ENCODE measurements around the gene STX5. TPM values are rescaled to one million over a fixed set of nuclear protein-coding genes. Genes with fewer than 3 reads are reported as not detected.

STX5 gene
- total RNA-seq, 1 experiment from 2014 or later = 24.0 TPM

GRCh38 chr11:62816557-62816956 is 15.3 kb downstream of the STX5 start:
- Histone ChIP-seq H3K36me3 (replicated peaks; ENCODE audit: control insufficient read depth, insufficient read depth, low read length) (peaks cover 4% of the 10 kb centered on the region; the same call in 1 of the 2 replicates), H3K4me3 (ENCODE audit: insufficient read depth, low read depth, low read length) (no peak overlapping the region), H3K27me3 (ENCODE audit: control insufficient read depth, insufficient read depth, low read length) (no peaks in the 10 kb centered on the region)
- no peak for DNase-seq

GRCh38 chr11:62811659-62812058 is 20.2 kb downstream of the STX5 start:
- no peaks in the 10 kb centered on the region for H3K36me3 ChIP-seq (replicated peaks; ENCODE audit: control insufficient read depth, insufficient read depth, low read length)
- no peak overlapping the region for H3K4me3 ChIP-seq (ENCODE audit: insufficient read depth, low read depth, low read length)
- H3K27me3 ChIP-seq (ENCODE audit: control insufficient read depth, insufficient read depth, low read length) = no peaks in the 10 kb centered on the region
- DNase-seq = no peak

DNA sequence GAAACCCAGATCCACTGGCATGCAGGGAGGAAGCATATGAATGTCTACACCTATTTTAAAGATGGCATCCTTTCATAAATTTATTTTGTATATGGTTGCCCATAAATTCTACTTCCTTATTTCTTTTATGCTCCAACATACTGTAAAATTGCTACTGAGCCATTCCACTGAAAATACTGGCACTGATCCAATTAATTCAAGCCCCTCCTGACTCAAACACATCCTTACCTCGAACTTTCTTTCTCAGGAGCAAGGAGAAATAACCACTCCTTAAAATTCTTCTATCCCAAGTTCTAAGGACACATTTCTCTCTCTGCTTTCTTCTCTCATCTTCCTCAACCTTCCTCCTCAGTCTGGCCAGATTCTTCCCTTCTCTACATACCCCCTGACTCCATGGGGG is 21.1 kb downstream of the STX5 start:
- DNase-seq = no peak
- H3K4me3 ChIP-seq (ENCODE audit: insufficient read depth, low read depth, low read length) = no peak overlapping the region
- no peaks in the 10 kb centered on the region for H3K36me3 ChIP-seq (replicated peaks; ENCODE audit: control insufficient read depth, insufficient read depth, low read length)
- H3K27me3 ChIP-seq (ENCODE audit: control insufficient read depth, insufficient read depth, low read length) = no peaks in the 10 kb centered on the region

DNA sequence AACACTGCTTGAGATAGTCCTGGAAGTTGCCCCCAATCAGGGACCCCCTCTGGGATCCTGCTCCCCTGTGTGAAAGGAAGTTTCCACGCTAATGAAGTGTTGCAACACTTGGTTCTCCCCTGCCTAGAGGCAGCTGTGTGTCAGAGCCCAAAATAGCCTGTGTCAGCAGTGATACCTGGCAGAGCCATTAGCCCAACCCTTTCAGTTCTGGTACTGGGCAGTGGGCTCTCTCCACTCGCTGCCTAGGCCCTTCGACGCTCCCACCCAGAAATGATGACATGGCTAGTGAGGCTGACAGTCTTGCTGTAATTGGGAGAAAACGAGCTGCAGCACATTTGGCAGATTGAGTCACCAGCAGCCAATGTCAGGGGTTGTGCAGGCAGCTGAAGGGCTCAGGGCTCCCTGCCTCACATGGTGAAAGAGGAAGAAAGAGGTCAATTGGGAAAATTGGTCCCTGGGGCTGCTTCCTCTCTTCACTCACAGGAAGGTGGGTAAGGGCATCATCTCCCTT is 25.2 kb downstream of the STX5 start:
- H3K36me3 ChIP-seq (replicated peaks; ENCODE audit: control insufficient read depth, insufficient read depth, low read length) = peaks cover 11% of the 10 kb centered on the region
- DNase-seq = no peak
- H3K27me3 ChIP-seq (ENCODE audit: control insufficient read depth, insufficient read depth, low read length) = no peaks in the 10 kb centered on the region
- H3K4me3 ChIP-seq (ENCODE audit: insufficient read depth, low read depth, low read length) = no peak overlapping the region

DNA sequence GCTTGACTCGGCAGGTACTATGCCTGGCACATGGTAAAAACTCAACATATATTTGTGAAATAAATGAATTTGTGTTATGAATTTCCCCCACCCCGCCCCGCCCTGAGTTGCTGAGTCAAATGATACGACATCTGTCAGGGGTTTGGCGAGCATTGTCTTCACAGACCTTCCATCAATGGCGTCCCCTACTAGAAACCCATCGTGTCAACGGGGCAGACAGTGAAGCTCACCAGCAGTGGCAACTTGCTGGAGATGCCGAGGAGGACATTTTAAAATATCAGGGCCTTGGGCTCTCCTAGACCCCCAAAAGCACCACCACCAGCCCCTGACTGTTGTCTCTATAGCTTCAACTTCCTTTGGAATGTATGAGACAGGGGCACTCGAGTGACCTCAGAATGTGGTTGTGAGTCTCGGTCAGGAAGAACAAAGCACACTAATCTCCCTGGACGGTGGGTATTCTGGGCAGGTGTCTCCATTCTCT is 25.9 kb downstream of the STX5 start:
- Histone ChIP-seq H3K36me3 (replicated peaks; ENCODE audit: control insufficient read depth, insufficient read depth, low read length) (peaks cover 17% of the 10 kb centered on the region), H3K4me3 (ENCODE audit: insufficient read depth, low read depth, low read length) (peak overlapping the region; percentile 78), H3K27me3 (ENCODE audit: control insufficient read depth, insufficient read depth, low read length) (no peaks in the 10 kb centered on the region)
- DNase-seq = peak; percentile 54

DNA sequence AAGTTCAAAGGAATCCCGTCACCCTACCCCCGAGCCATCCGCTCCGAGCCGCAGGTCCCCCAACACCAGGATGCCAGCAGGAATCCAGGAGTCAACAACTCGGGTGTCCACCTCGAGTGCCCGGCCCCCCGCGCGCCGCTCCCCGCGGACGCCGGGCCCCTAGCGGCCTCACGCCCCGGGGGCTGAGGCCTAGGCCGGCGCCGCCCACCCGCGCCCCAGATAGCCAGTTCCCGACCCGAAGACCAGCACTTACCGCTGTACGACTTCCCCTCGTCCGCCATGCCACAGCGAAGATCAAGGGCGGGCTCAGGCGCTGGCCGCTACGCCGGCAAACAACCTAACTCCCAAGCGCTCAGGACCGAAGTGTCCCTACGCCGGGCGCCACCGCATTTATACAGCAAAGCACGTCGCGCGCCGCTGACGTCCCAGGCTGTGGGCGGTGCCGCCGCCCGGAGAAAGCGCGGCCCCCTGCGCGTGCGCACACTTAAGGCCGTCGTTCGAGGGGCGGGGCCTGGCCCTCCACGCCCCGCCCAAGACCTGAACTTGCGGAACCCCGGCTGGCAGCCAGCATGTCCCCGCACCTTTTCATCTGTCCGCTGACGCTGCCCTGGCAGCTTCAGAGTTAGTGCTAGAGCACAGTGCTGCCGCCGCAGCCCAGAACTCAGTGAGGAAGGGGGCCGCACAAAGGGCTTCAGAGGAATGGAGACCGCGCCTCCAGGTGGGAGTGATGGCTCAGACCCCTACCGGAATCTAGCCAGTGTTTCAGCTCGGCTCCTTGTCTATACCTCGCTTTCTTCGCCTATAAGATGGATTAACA is 26.6 kb downstream of the STX5 start, which contains the start of gene NXF1:
TSS of gene NXF1 (minus strand) at position 365 of the 817 bp plus-strand sequence. CDS start at position 281, 84 bp downstream.
- DNase-seq = peak; percentile 99
- H3K4me3 ChIP-seq (ENCODE audit: insufficient read depth, low read depth, low read length) = peak within 1 kb of the TSS; percentile 78
- no peaks in the 10 kb centered on the region for H3K27me3 ChIP-seq (ENCODE audit: control insufficient read depth, insufficient read depth, low read length)
- peaks cover 22% of the 10 kb centered on the region for H3K36me3 ChIP-seq (replicated peaks; ENCODE audit: control insufficient read depth, insufficient read depth, low read length)

DNA sequence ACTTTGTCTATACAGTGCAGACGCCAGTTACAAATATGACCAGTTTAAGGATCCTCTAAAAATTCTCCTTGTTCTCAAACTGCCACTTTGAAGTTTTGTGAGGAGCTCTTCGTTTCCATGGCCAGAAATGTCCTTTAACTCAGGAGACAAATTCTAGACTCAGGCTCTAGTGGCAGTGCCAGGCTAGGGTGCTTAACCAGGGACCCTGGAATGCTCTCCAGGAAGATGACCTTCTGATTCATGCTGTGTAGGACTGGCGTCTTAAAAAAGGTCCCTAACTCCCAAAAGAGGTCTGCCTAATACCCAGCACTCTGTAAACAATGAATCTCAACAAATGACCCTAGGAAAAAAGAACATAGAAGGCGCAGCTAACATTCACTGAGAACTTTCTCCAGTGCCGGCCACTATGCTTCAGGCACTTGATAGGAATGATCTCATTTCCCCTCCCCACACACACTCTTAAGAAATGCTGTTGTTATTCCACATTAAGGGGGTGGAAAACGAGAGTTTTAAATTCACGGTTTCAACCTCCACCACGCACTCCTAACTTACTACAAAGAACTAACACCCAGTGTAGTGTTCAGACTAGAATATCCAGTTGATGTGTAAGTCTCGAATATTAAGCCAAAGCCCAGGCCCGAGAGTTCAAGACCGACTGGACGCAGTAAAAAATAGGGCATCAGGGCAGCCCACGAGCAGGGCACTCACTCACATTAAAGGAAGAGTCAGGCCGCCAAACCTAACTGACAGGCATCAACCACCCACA is 27.4 kb downstream of the STX5 start:
- Histone ChIP-seq H3K36me3 (replicated peaks; ENCODE audit: control insufficient read depth, insufficient read depth, low read length) (peaks cover 29% of the 10 kb centered on the region), H3K4me3 (ENCODE audit: insufficient read depth, low read depth, low read length) (peak overlapping the region; percentile 78), H3K27me3 (ENCODE audit: control insufficient read depth, insufficient read depth, low read length) (no peaks in the 10 kb centered on the region)
- no peak for DNase-seq

DNA sequence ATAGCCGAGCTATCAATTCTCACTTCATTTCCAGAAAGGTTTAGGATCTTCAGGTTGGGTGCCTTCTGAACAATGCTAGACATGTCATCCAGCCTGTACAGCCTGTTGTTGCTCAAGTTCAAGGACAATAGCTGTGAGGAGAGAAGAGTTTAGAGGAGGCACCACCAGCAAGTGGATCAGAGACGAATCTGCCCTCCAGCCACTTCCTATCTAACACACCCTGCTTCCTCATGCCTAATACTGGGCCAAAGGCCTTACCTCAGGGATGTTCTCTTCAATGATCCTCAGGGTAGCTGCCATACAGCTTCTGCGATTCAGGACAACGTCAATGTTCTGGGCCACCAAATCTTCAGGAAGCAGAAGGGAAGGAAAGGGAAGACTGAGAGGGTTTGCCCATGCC is 30.8 kb downstream of the STX5 start:
- no peaks in the 10 kb centered on the region for H3K27me3 ChIP-seq (ENCODE audit: control insufficient read depth, insufficient read depth, low read length)
- no peak for DNase-seq
- no peak overlapping the region for H3K4me3 ChIP-seq (ENCODE audit: insufficient read depth, low read depth, low read length)
- peaks cover 44% of the 10 kb centered on the region for H3K36me3 ChIP-seq (replicated peaks; ENCODE audit: control insufficient read depth, insufficient read depth, low read length)

GRCh38 chr11:62799486-62799885 is 32.4 kb downstream of the STX5 start:
- H3K36me3 ChIP-seq (replicated peaks; ENCODE audit: control insufficient read depth, insufficient read depth, low read length) = peaks cover 55% of the 10 kb centered on the region
- no peak for DNase-seq
- no peak overlapping the region for H3K4me3 ChIP-seq (ENCODE audit: insufficient read depth, low read depth, low read length)
- H3K27me3 ChIP-seq (ENCODE audit: control insufficient read depth, insufficient read depth, low read length) = no peaks in the 10 kb centered on the region

DNA sequence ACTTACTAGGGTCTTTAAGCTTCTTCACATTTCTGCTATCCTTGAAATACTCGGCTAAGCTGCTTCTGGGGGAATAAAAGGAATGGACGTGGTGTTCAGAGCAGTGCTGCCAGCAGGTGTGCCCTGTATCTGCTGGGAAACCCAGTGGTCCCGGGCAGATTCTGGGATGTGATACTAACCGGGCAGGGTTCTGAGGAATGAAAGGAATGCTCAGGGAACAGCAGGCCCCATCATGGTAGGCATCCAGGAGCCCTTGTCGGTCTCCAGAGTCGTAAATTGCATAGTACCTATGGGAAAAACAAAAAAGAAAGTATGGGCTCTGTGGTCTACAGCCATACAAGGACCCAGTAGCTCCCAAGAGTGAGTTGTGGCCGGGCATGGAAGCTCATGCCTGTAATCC is 35.6 kb downstream of the STX5 start:
- DNase-seq = no peak
- H3K4me3 ChIP-seq (ENCODE audit: insufficient read depth, low read depth, low read length) = no peak overlapping the region
- no peaks in the 10 kb centered on the region for H3K27me3 ChIP-seq (ENCODE audit: control insufficient read depth, insufficient read depth, low read length)
- H3K36me3 ChIP-seq (replicated peaks; ENCODE audit: control insufficient read depth, insufficient read depth, low read length) = peaks cover 50% of the 10 kb centered on the region

GRCh38 chr11:62794201-62794775 is 37.6 kb downstream of the STX5 start:
- H3K4me3 ChIP-seq (ENCODE audit: insufficient read depth, low read depth, low read length) = no peak overlapping the region
- H3K36me3 ChIP-seq (replicated peaks; ENCODE audit: control insufficient read depth, insufficient read depth, low read length) = peaks cover 39% of the 10 kb centered on the region
- no peaks in the 10 kb centered on the region for H3K27me3 ChIP-seq (ENCODE audit: control insufficient read depth, insufficient read depth, low read length)
- no peak for DNase-seq

DNA sequence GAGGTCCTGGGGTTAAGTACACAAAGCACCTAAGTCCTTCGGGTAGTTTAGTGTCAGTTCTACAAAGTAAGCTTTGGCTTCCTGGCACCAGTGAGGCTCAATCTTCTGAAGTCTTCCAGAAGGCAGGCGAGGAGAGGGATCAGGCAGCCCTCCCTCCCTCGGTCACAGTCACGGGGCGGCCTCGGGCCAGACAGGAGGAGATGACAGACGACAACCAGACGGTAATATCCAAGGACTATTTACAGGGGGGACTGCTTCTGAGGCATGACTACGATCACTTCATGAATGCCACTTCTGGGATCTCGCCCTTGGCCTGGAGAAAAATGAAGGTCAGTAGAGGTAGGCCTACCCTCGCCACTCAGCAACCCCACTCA is 39.7 kb downstream of the STX5 start:
- Histone ChIP-seq H3K4me3 (ENCODE audit: insufficient read depth, low read depth, low read length) (0 out of 2 replicates have a peak overlapping the region, but pooled peaks have one; percentile 5), H3K27me3 (ENCODE audit: control insufficient read depth, insufficient read depth, low read length) (no peaks in the 10 kb centered on the region), H3K36me3 (replicated peaks; ENCODE audit: control insufficient read depth, insufficient read depth, low read length) (peaks cover 36% of the 10 kb centered on the region)
- peak; percentile 70 for DNase-seq

DNA sequence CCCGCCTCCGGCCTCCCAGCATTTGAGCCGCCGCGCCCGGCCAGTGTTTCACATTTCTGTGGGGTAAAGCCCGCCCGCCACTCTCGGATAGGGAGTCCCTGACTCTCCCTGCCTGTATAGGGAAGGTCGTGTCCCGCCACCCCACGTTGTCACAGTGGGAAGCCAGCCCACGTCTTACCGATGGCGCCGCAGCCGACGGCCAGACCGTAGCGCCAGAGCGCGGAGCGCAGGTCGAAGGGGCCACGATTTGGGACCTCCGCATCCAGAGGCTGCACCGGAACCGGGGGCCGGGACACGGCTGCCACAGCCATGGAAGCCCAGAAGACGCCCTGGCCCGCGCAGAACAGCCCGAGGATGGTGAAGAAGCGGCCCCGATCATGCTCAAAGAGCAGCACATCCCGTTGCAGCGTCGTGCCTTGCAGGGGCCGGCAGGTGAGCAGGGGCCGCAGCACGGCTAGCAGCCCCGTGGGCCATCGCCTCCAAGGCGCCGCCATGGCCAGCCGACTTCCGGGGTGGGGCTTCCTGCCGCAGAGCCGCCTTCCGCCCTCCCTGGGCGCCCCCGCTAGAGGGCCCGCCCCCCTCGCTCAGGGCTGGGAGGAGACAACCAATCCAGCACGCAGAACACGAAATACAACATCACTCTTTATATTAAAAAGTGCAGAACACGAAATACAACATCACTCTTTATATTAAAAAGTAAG is 40.2 kb downstream of the STX5 start, which contains the start of gene TMEM223:
TSS of gene TMEM223 (minus strand) at position 506 of the 701 bp plus-strand sequence. CDS start at position 494, 12 bp downstream.
- H3K27me3 ChIP-seq (ENCODE audit: control insufficient read depth, insufficient read depth, low read length) = no peaks in the 10 kb centered on the region
- peak; percentile 97 for DNase-seq
- H3K36me3 ChIP-seq (replicated peaks; ENCODE audit: control insufficient read depth, insufficient read depth, low read length) = peaks cover 33% of the 10 kb centered on the region
- H3K4me3 ChIP-seq (ENCODE audit: insufficient read depth, low read depth, low read length) = peak within 1 kb of the TSS; percentile 98

DNA sequence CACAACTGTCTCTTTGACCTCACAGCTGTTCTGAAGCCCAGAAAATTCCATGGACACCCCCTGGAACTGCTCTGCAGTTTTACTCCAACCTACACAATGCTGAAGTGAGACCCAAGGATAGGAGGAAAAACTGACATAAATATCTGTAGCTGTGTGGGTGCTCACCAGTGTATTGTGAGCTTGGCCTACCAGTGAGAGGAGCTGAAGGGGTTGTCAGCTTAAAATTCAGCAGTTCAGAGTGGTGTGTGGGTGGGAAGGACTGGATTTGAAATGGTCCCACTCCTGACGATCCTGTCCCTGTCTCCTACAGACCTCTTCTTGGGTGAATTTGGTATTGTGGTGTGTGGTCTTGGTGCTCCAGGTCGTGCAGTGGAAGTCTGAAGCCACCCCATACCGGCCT is 42.3 kb downstream of the STX5 start:
- Histone ChIP-seq H3K4me3 (ENCODE audit: insufficient read depth, low read depth, low read length) (no peak overlapping the region), H3K27me3 (ENCODE audit: control insufficient read depth, insufficient read depth, low read length) (no peaks in the 10 kb centered on the region), H3K36me3 (replicated peaks; ENCODE audit: control insufficient read depth, insufficient read depth, low read length) (peaks cover 19% of the 10 kb centered on the region)
- DNase-seq = no peak
